ENCODE measurements around the gene SNX33. TPM values are rescaled to one million over a fixed set of nuclear protein-coding genes. Genes with fewer than 3 reads are reported as not detected.
"Not testable (repeated sequence)": the region's sequence is repeated elsewhere in the genome, so short reads cannot be mapped to it uniquely, and the experiment has no call there.

SNX33 gene
- total RNA-seq, 2 donors from 2014 or later: 23.8 to 30.9 TPM

DNA sequence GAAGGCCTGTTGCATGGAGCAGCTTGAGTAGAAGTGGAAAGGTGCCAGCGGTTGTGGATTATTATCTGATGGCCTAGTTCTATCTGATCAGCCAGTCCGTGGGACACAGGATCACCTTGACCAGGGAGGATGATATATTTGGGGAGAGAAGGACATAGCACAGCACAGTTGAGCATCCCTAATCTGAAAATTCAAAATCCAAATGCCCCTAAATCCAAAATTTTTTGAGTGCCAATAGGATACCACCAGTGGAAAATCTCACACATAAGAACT, 58.9 kb downstream of the SNX33 start:
- intact Hi-C loops (cut with DNase I): no loop called here
- no peak for DNase-seq (ENCODE audit: low spot score)

DNA sequence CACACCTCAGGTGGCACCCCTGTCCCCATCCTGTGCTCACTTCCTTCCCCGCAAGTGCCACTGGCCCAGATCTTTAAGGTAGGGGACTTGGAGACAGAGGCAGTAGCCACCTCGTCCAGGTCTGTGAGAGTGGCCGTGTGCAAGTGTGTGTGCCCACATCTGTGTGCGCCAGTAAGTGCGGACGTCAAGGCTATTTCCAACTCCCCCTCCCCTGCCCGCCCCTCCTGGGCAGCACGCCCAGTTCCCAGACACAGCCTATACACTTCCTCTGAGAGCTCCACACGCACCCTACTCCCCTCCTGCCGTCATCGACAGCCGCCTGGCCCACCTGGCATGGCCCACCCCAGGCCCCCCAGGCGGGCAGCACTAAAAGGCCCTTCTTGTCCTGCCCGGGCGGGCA, 61.7 kb downstream of the SNX33 start:
- not testable (repeated sequence) for DNase-seq (ENCODE audit: low spot score)

DNA sequence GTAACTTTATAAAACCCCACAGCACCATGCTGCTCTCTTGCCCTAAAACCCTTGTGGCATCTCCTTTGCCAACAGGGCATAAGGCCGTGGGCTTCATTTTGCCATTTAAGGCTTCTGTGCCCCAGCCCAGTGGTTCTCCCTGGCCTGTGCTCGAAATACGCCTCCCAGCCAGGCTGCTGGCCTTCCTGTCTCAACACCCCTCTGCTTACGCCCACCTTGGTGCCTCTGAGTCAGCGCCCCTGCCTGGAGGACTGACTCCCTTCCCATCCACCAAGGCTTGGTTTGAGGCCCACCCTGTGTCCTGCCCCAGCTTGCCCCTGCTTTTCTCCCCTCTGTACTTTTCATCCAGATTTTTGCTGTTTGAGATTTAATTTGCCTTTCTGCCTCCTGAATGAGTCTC, 63.2 kb downstream of the SNX33 start:
- intact Hi-C loops (cut with DNase I); DNase-seq (ENCODE audit: low spot score): not testable (repeated sequence)

More for the DNA sequence above, 61.7 kb downstream of the SNX33 start:
- intact Hi-C loops (cut with DNase I): not testable (repeated sequence)

DNA sequence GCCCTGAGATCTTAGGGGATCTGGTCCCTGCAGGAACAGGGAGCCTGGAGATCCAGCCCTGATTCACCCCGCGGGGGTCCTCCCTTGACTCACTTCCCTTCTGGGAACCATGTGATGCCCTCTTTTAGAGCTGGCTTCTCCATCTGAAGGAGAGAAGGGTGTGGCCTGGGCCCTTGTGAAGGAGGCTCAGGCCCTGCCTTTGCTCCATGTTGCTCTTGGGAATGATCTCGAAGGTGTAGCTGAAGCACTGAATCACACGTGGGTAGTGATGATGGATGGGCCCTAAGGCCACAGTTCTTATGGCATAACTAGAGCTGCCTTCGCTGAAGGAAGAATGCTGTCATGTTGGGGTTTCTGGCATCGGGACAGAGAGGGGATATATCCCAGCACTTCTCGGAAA, 63.8 kb downstream of the SNX33 start:
- intact Hi-C loops (cut with DNase I); DNase-seq (ENCODE audit: low spot score): not testable (repeated sequence)

Other genes starting within 250 kb of the SNX33 start
- gene SIN3A, start 196.2 kb upstream of the SNX33 start, total RNA-seq: 10 to 100 TPM; 47.8 to 47.9 TPM
- 10 to 100 TPM; 21.7 to 23.5 TPM for gene PTPN9, start 68.6 kb upstream of the SNX33 start, total RNA-seq
- gene SNUPN, start 22.2 kb upstream of the SNX33 start, total RNA-seq: 10 to 100 TPM; 17.2 to 22.5 TPM
- gene IMP3, start 7.7 kb upstream of the SNX33 start, total RNA-seq: 10 to 100 TPM; 29.0 to 34.1 TPM
- 100 to 1,000 TPM in 1 of 2 donors, 10 to 100 TPM in 1; 90.4 to 134 TPM for gene CSPG4, start 64.9 kb downstream of the SNX33 start, total RNA-seq
- gene UBE2Q2, start 195.5 kb downstream of the SNX33 start, total RNA-seq: 10 to 100 TPM; 44.8 to 60.6 TPM

Measured in posterior vena cava (tissue), 2 donors.